COLO668 (cell line): ENCODE measurements around the gene SLC22A3.
A peak's percentile ranks its signal among the peaks of the same experiment; 100 is the strongest.

Experiments
- DNase-seq: peaks from one replicate; lab custom pipeline; 2025; ENCODE audit not compliant: unreplicated experiment; lab: John Stamatoyannopoulos, UW

Gene SLC22A3

GRCh38 chr6:160333841-160334240 is 14.3 kb upstream of the SLC22A3 start:
- DNase-seq: peak; percentile 9

- no peak for DNase-seq
Observed at GRCh38 chr6:160336200-160336599, 12.0 kb upstream of the SLC22A3 start.

GRCh38 chr6:160337301-160337700 is 10.9 kb upstream of the SLC22A3 start:
- no peak for DNase-seq

GRCh38 chr6:160337991-160338390 is 10.2 kb upstream of the SLC22A3 start:
- no peak for DNase-seq

- no peak for DNase-seq
Observed at GRCh38 chr6:160343144-160343543, 5.0 kb upstream of the SLC22A3 start.

GRCh38 chr6:160344271-160344670 is 3.9 kb upstream of the SLC22A3 start:
- no peak for DNase-seq

GRCh38 chr6:160347259-160348222 is 637 bp upstream of the SLC22A3 start:
- no peak for DNase-seq

- peak; percentile 22 for DNase-seq
Observed at GRCh38 chr6:160349020-160349441, 853 bp downstream of the SLC22A3 start.

GRCh38 chr6:160349814-160350350 is 1.7 kb downstream of the SLC22A3 start:
- no peak for DNase-seq

- DNase-seq: no peak
Observed at GRCh38 chr6:160353950-160354496, 5.8 kb downstream of the SLC22A3 start.

GRCh38 chr6:160355001-160355400 is 6.8 kb downstream of the SLC22A3 start:
- no peak for DNase-seq

- DNase-seq: peak; percentile 22
Observed at GRCh38 chr6:160356074-160356744, 8.0 kb downstream of the SLC22A3 start.

- no peak for DNase-seq
Observed at GRCh38 chr6:160357088-160357487, 8.9 kb downstream of the SLC22A3 start.

- DNase-seq: no peak
Observed at GRCh38 chr6:160358225-160359119, 10.3 kb downstream of the SLC22A3 start.

- DNase-seq: no peak
Observed at GRCh38 chr6:160360955-160361354, 12.8 kb downstream of the SLC22A3 start.

GRCh38 chr6:160362556-160362955 is 14.4 kb downstream of the SLC22A3 start:
- no peak for DNase-seq

GRCh38 chr6:160363016-160363996 is 15.1 kb downstream of the SLC22A3 start:
- no peak for DNase-seq

- no peak for DNase-seq
Observed at GRCh38 chr6:160365117-160365516, 16.9 kb downstream of the SLC22A3 start.

- no peak for DNase-seq
Observed at GRCh38 chr6:160367798-160368547, 19.8 kb downstream of the SLC22A3 start.
